Measurements from ENCODE around the gene UBE2Q2.

UBE2Q2 gene

DNA sequence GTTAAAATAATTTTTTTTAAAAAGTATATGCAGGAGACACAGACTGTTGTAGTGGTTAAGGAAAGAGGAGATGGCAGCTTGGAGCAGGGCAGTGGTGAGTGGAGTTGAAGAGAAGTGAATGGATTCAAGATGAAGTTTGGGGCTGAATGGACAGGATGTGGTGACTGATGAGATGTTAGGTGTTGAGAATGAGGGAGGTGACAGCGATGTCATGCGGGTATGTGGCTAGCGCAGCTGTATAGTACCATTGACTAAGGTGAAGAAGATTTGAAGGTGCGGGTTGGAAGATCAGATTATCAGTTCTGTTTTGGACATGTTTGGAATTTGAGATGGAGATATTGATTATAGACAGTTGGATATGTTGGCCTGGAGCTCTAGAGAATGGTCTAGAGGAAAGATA is 80.5 kb downstream of the UBE2Q2 start:
- no peak for DNase-seq (ENCODE audit: low read depth in 2 of 2)

GRCh38 chr15:75924576-75924975 is 81.3 kb downstream of the UBE2Q2 start:
- DNase-seq (ENCODE audit: low read depth in 2 of 2): no peak

- DNase-seq (ENCODE audit: low read depth in 2 of 2): no peak
Measured at GRCh38 chr15:75925440-75925839, 82.2 kb downstream of the UBE2Q2 start.

DNA sequence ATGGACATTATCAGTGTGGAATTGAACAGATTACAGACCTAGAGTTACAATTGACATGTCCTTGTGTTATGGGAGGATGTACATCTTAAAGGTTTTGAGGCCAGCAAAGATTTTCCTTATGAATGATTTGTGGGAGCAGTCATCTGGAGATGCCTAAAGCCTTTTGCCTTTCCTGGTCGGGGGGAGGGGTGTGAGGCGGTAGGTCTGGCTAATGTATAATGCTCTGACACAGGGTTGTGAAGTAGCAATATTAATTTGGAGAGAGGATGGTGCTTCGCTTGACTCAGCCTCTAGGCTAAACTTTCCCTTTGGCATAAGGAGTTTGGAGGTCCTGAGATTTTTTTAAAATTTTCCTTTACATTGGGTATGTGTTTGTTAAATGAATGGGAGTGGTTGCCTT is 83.7 kb downstream of the UBE2Q2 start:
- DNase-seq (ENCODE audit: low read depth in 2 of 2): no peak

- no peak for DNase-seq (ENCODE audit: low read depth in 2 of 2)
Measured at GRCh38 chr15:75927601-75928000, 84.4 kb downstream of the UBE2Q2 start.

GRCh38 chr15:75928680-75929608 is 85.7 kb downstream of the UBE2Q2 start:
- DNase-seq (ENCODE audit: low read depth in 2 of 2): no peak

DNA sequence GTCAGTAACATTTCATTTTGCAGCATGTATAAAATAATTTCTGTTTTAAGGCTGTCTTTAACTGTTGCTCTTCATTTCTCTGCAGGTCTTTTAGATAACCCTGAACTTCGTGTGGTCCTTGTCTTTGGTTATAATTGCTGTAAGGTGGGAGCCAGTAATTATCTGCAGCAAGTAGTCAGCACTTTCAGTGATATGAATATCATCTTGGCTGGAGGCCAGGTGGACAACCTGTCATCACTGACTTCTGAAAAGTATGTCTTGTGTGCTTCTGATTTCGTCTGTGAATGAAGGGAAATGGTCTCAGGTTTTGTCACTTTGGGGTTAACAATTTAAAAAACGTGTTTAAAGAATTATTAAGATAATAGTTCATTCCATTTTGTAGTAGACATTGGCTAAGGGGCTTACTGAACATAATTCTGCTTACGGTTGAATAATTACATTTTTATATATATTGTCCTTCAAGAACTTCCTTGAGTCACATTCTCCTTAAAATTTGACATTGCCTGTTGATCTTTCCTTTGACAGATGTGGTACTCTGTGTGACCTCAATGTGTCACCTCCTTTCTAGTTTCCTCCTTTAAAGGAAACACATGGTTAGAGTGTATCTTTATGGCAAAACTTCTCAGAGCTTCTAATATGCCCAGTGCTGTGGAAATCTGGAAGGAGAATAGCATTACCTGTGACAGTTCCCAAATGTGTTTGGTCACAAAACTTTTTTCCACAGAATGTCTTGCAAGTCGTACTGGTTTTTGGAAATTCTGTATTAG is 86.7 kb downstream of the UBE2Q2 start:
- no peak for DNase-seq (ENCODE audit: low read depth in 2 of 2)

DNA sequence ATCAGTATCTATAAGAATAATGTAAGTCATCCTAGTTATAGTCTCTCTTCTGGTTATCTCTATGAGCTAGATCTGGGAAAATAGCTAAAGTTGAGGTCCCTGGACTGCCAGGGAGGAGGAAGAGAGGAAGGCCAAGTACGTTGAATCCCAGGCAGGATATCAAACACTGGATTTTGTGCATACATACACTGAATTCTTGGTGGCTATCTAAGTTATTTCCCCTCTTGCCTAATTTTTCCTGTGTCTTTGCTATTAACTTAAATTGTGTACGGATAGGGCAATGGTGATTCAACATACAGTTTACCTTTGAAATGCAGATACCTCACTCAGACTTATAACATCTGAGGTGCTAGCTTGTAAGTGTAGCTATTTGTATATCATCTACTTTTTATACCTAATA is 87.6 kb downstream of the UBE2Q2 start:
- DNase-seq (ENCODE audit: low read depth in 2 of 2): no peak

- DNase-seq (ENCODE audit: low read depth in 2 of 2): no peak
Measured at GRCh38 chr15:75942464-75942863, 99.2 kb downstream of the UBE2Q2 start.

GRCh38 chr15:75943246-75943645 is 100.0 kb downstream of the UBE2Q2 start:
- DNase-seq (ENCODE audit: low read depth in 2 of 2): no peak

DNA sequence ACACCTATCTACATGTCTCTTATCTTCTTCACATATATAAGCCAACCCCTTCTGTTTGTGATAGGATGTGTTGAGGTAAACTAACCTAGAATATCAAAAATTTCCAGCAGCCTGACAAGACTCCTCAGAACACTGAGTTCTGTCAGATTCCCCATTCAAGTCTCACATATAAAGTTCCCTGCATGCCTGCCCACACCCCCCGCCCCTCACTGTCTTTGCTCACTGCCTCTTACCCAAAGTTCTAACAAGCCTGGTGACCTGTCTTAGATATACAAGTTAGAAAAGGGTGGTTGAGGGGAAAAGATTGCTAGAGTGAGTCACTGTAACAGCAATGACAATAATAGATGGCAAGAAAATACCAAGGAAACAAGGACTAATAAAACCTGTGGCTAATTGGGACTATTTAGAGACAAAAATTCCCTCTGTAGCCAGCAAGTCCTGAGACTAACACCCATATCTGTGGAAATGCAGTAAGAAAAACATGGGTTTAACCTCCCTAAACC is 100.5 kb downstream of the UBE2Q2 start:
- no peak for DNase-seq (ENCODE audit: low read depth in 2 of 2)

- no peak for DNase-seq (ENCODE audit: low read depth in 2 of 2)
Measured at GRCh38 chr15:75945953-75946352, 102.7 kb downstream of the UBE2Q2 start.

DNA sequence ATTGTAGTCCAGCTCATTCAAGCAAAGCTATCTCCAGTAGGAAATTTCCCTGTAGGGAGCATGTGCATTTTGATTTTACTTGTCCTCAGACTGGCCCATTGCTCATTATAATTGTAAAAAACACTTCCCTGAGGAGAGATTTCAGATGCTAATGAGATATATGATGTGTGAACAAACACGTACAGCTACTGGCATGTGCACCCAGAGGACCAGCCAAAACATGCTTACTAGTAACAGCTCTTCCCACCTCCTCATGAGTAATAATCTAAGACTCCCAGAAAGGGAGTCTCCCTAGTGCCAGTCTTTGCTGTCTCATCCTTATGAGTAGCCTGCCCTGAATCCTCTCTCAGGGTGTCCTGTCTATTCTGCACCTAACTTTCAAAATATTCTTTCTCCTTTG is 103.8 kb downstream of the UBE2Q2 start:
- DNase-seq (ENCODE audit: low read depth in 2 of 2): no peak

DNA sequence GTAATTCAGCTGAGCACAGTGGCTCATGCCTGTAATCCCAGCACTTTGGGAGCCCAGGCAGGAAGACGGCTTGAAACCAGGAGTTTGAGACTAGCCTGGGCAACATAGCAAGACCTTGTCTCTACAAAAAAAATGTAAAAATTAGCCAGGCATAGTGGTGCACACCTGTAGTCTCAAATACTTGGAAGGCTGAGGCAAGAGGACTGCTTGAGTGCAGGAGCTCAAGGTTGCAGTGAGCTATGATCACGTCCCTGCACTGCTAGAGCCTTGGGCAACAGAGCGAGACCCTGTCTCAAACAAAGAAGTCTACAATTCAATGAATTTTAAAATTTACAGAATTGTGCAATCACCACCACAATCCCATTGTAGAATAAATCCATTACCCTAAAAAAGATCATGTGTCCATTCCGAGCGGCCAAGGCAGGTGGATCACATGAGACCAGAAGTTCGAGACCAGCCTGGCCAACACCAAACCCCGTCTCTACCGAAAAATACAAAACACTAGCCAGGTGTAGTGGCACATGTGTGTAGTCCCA is 105.6 kb downstream of the UBE2Q2 start:
- no peak for DNase-seq (ENCODE audit: low read depth in 2 of 2)
